Lung microvascular endothelial cell (primary cell): Measurements from ENCODE around the gene SLC19A1. TPM values are rescaled to one million over a fixed set of nuclear protein-coding genes. Genes with fewer than 3 reads are reported as not detected.

Experiments used
- DNase-seq, 2 donors: peaks; one replicate each; pipeline versions ENCODE4 v3.0.0 to v3.0.0-alpha.2; 2010; ENCODE audit warnings: low read depth in 2 of 2
- total RNA-seq: library from RNA; depleted of rRNA; stranded (reverse); fragments of >200 nt; gene quantifications from 2 replicates; pipeline ENCODE4 v1.2.1, GENCODE V29; 2014

Gene SLC19A1
- total RNA-seq, 1 donor from 2014 or later: 5.2 TPM

- no peak for DNase-seq
Observed at GRCh38 chr21:45558044-45558721, 15.9 kb upstream of the SLC19A1 start.

GRCh38 chr21:45557616-45558043, 15.4 kb upstream of the SLC19A1 start:
- DNase-seq: no peak

- DNase-seq: no peak
Observed at GRCh38 chr21:45556645-45557615, 14.7 kb upstream of the SLC19A1 start.

GRCh38 chr21:45556302-45556644, 14.0 kb upstream of the SLC19A1 start:
- no peak for DNase-seq

- DNase-seq: peak; percentile 52 to 59
Observed at GRCh38 chr21:45555557-45556301, 13.5 kb upstream of the SLC19A1 start.

- no peak for DNase-seq
Observed at GRCh38 chr21:45555251-45555556, 13.0 kb upstream of the SLC19A1 start.

- DNase-seq: peak; percentile 64 to 87
Observed at GRCh38 chr21:45554477-45555175, 12.4 kb upstream of the SLC19A1 start.

- no peak for DNase-seq
Observed at GRCh38 chr21:45552696-45553391, 10.6 kb upstream of the SLC19A1 start.

- no peak for DNase-seq
Observed at GRCh38 chr21:45551783-45552695, 9.8 kb upstream of the SLC19A1 start.

- DNase-seq: peak; percentile 94 to 96
Observed at GRCh38 chr21:45551316-45551715, 9.1 kb upstream of the SLC19A1 start.

- DNase-seq: peak in 1 of 2 donors; percentile 23
Observed at GRCh38 chr21:45550522-45551210, 8.4 kb upstream of the SLC19A1 start.

- DNase-seq: no peak
Observed at GRCh38 chr21:45549626-45550463, 7.6 kb upstream of the SLC19A1 start.

GRCh38 chr21:45548711-45549491, 6.7 kb upstream of the SLC19A1 start:
- DNase-seq: peak in 1 of 2 donors; percentile 59

- DNase-seq: no peak
Observed at GRCh38 chr21:45547545-45547900, 5.3 kb upstream of the SLC19A1 start.

GRCh38 chr21:45546636-45547544, 4.7 kb upstream of the SLC19A1 start:
- no peak for DNase-seq
